DMS79 (cell line): ENCODE results near the gene ALX4.

ENCODE experiments used
- DNase-seq: peaks from one replicate; lab custom pipeline; 2025; lab: John Stamatoyannopoulos, UW

Gene ALX4

DNA sequence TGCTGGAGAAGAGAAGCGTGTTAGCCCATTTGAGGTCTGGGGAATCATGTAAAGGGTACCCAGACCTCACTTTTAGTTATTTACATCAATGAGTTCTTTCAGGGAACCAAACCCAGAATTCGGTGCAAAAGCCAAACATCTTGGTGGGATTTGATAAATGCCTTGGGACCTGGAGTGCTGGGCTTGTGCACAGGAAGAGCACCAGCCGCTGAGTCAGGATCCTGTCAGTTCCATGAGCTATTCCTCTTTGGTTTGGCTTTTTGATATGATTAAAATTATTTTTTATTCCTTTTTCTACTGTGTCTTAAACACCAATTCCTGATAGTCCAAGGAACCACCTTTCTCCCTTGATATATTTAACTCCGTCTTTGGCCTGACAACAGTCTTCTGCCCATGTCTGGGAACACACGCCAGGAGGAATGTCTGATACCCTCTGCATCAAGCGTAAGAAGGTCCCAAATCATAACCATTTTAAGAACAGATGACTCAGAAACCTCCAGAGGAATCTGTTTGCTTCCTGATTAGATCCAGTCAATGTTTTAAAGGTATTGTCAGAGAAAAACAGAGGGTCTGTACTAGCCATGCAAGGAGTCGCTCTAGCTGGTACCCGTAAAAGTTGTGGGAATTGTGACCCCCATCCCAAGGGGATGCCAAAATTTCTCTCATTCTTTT, 65.2 kb downstream of the ALX4 start:
- no peak for DNase-seq

DNA sequence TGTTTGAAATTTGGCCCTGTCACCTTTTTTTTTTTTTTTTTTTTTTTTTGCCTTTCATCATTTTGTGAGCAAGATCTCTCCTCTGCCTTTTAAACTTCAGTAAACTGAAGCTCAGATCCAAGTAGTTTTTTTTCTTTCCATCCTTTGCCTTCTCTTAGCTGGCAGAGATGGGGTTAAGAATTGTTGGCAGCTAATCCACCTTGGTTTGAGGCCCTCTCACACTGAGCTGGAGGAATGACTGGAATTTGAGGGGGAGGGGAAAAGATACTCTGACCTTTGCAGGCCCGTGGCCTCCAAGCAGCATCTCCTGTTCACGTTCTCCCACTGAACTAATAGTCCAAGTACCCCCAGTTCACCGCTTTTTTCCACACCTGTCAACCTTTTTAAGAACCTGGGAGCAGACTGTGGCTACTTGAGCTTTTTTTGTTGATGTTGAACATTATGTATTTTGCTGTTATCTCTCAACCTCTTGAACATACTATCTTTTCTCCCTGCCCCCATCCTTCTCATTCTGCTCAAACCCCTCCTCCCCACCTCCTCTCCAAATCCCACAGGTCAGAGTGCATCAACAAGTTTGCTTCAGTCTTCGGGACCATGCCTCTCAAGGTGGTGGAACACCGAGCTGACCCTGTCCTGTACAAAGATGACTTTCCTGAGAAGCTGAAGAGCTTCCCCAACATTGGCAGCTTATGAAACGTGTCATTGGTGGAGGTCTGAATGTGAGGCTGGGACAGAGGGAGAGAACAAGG, 66.2 kb downstream of the ALX4 start:
- no peak for DNase-seq

DNA sequence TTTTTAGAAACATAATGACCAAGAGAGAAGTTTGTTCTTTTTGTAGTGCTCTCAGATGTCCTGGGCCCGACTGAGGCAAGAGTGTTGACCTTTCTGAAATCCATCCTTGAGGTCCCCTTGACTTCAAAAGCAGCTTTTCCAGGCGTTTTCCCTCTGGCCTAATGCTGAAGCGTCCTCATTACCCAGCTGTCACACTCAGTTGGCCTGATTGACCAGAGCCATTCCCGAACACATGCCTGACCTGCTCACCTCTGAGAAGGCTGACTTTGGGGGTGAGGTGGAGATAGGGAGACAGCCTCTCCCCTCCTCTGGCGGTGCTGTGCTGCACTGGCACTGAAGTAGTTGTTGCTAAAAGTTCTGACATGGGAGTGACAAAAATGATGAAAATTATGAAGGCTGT, 66.9 kb downstream of the ALX4 start:
- DNase-seq = no peak

DNA sequence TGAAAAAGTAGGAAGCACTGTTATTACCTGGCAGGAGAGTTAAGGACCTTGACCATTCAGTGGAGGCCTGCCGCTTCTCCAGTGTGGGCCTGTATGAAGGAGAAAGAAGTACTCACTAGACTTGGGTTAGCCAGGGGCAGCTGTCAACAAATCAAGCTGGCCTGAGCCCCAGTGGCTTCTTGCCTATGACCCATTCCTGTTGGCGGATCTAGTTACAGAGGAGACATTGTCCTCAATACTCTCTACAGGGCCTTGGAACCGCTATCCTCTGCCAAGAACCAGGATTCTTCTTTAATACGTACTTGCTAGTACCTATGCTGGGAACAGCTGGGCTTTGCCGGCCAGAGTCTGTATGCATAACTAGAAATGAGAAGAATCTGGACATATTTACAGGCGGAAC, 68.1 kb downstream of the ALX4 start:
- no peak for DNase-seq

DNA sequence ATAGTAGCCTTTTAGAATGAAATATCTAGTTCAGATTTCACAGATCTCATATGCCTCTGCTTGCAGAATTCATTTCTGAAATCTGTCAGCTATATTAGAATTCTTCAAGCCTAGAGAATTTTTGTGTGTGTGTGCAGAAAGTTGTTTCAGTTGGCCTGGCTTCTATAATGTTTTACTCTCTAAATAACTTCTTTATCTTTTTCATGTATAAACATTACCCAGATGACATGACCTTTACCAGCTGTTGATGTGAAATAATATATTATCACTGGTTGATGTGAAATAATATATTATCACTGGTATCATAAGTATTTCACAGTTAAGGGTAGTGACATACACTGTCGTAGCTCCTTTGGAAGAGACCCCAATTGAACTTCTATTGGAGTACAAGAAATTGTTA, 72.8 kb downstream of the ALX4 start:
- DNase-seq = no peak

DNA sequence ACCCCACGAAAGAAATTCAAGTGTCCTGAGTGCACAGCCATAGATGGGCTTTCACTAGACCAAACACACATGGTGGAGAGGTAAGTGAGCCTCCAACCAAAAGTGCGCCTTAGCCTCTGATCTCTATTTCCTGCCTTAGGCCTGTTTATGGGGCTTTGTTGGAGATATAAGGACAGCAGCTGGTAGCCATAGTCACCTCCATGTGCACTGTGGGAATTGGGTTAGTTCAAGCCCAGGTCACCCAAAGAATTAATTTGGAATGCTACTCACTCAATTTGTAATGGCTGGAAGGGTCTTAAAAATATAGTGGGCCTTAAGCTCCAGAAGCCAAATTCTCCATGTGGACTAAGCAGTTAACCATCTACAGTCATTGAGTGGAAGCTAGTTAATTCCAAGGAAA, 73.6 kb downstream of the ALX4 start:
- no peak for DNase-seq

DNA sequence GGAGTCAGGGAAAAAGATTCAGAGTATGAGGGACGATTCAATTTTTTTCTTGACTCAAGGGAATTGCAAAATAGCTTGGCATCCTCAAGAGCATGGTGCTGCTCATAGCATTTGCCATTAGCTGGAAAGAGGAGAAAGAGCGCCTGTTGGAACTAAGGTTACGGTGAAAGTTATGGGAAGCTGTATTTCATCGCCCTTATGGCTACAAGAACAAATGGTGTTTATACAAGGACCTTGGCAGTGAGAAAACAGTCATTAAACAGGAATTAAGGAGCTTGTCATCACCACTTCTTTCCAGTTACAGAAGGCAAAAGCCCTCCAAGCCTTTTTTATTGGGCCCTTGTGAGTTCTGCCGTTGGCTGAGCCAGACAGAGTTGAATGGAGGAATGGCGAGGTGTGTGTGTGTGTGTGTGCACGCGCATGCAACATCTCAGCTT, 74.2 kb downstream of the ALX4 start:
- DNase-seq = no peak

DNA sequence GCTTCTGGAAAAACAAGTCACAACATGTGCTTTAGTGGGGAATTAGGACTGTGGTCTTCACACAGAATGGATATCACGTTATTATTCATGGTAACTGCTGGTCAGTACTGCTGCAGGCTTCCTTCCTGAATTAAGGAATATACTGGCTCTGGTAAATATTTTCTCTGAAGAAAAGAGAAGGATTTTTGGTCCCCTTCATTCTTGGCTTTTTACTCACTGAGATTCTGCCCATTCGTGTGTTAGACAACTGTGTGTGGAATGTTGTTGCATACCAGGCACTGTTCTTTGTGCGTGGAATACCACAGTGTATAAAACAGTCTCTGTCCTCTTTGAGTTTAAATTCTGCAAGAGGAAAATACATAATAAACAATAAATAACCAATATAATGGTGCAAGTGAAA, 80.3 kb downstream of the ALX4 start:
- DNase-seq = no peak

DNA sequence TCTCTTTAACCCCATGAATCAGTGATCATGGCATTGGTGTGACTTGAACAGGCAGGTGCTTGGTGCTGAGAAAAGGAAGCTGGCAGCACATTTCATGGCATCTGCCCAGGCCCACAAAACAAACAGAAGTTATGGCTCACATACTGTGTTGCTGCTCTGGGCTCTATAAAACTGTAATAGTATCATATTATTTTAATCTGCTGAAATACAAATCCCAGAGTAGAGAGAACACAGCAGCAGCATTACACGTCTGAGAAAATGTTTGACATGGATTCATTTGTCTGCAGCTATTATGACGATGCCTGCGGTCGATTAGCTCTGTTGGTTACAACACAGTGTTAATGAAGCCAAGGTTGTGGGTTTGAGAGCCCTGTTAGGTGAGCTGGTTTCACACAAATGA, 80.8 kb downstream of the ALX4 start:
- DNase-seq = no peak

DNA sequence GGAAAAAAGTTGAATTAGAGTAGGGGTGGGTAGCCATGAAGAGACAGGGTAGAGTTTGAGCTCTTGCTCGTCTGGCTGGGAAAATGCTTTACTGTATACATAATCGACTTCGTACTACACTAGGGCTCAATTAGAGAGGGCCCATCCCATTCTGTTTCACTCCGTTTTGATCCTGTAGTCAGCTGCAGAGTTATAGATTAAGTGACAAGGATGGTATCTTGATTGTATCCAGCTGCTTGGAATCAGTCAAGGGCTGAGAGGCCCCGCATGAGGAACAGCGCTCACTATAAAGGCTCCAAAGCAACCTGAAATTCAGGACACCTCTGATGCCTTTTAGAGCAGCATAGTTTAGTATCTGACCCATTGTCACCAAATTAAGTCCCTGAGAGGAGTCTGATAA, 81.6 kb downstream of the ALX4 start:
- DNase-seq = no peak

DNA sequence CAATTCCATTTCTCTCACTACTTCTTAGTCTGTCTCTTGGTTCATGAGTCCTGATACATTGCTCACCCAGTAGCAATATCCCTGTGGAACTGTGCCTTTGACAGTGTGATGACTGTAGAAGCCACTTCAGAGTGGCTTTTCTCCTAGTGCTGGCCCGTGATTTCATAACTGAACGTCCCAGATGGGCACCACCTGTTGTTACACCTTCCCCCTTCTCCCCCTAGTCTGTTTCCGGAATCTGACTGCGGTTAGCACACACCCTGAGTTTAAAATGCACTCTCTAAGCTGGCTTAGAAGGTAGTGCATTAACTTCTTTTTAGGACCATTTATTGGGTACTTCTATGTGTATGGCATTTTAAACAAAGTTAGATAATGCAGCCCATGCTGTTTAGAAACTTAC, 83.0 kb downstream of the ALX4 start:
- DNase-seq = no peak

DNA sequence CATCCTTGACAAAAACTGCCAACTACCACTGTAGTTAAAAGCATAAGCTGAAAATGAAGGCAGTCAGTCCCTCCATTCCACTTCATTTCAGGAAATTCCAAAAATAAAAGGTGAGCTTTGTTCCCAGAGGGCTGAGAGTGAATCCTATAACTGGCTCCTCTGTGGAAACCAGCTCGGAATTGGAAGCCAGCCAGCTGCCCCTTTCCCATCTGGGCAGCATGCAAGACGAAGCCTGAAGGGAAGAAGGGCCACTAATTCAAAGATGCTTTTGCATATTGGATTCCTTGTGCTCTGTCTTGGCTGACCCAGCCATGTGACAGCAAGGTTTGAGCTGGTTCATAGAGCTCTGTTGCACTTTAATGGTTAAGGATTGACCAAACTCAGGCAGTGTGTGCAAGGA, 83.4 kb downstream of the ALX4 start:
- DNase-seq = no peak

DNA sequence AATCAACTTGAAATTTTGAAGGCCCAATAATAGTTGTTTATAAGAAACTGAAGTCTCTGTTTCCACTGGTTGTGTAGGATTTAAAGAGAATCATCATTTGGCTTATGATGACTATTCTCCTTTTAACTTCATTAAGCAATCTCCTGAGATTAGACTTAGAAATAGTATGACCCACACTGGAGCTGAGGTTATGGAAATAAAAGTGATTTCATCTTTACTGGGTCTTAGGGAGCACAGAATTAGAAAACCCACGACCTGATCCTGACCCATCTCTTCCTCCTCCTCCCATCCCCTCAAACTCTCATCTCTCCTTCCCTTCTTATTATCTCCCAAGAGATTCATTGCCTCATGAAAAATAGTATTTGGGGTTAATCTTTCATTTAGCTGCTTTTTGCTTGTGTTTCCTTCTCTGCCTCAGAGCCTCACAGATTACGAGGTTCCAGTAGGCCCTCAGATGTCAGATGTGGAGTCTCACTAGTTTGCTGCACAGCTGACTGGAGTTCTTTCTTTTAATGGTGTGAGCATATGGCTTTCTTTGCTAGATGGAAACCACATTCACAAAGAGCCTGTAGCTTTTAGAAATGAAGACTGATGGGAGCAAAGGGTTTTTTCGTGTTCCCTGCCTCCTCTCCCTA, 85.0 kb downstream of the ALX4 start:
- no peak for DNase-seq

DNA sequence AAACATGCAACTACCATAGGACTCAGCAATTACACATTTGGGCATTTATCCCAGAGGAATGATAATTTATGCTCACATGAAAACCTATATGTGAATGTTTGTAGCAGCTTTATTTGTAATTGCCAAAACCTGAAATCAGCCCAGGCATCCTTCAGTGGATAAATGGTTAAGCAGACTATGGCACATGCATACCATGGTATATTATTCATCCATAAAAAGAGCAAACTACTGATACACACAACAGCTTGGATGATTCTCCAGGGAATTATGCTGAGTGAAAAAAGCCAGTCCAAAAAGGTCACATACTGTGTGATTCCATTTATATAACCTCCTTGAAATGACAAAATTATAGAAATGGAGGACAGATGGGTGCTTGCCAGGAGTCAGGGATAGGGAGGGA, 86.7 kb downstream of the ALX4 start:
- DNase-seq = no peak

DNA sequence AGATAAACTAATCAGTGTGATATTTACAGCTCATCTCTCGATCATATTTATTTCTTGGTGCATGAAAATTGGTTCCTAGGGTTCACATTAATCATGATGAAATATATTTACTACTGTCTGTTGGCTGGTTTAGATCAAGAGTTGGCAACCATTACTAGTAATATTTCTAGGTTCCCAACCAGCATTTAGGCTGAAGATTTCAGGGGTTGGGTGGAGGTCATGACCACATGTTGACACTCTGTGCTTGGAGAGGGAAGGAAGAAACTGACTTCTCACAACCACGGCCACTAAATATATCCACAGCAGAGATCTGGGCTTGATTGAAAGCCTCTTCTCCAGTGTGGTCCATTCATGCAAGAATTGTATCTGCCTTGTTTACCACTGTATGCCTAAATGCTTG, 87.9 kb downstream of the ALX4 start:
- DNase-seq = no peak

DNA sequence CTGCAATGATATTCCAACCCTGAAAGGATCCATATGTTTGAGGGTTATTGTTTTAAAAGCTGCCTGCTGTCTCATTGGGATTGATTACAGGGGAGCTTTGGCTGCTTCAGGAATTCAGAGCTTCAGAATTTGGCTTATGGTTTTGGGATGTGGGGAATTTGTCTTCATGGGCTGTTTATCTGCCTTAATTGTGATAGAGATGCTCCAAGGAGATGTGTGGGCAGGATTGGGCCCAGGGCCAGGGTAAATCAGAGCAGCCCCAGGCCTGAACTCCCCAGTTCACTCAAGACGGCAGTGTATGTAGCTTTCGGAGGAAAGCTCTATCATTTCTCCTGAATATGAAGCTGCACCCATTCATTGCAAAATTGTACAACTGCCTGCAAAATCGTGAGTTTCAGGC, 88.5 kb downstream of the ALX4 start:
- no peak for DNase-seq

DNA sequence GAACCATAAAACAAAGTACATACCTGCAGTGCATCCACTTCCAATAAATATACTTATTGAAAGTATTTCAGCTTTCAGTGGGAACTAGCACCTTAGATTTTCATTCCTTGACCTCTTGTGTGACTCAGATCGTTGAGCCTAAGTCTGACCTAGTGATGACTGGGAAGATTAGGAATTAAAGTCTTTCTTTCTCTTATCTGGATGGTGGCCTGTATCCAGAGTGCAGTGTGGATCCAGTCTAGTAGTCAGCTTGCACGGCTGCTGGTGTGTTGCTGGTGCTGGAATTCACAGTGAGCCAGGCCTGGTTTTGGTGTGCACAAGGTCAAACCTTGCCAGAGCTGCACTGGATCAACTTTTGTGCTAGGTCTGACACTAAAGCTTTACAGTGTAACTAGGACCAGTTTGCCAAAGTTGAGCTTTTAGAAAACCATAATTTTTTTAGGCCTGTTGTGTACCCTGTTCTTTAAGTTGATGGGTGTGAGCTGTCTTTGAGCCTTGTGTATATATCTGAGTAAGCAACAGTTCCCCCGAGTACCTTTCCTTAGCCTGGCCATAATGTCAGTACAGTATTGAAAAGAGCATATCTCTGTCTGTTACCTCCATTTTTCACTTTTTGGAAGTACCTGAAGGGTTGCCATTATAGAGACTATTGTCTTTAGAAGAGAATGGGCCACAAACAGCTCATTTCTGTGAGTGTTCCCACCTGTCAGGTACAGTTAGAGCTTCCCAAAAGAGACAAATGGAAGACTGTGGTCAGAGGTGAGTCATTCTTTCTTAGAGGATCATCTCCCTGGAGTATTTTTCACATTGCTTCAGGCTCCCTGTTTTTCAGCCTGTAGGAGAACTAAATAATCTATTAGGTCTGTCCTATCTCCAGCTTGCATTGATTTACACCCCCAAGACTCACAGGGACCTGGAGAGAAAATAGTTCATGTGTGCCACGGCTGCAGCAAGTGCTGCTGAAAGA, 89.8 kb downstream of the ALX4 start:
- DNase-seq = no peak

DNA sequence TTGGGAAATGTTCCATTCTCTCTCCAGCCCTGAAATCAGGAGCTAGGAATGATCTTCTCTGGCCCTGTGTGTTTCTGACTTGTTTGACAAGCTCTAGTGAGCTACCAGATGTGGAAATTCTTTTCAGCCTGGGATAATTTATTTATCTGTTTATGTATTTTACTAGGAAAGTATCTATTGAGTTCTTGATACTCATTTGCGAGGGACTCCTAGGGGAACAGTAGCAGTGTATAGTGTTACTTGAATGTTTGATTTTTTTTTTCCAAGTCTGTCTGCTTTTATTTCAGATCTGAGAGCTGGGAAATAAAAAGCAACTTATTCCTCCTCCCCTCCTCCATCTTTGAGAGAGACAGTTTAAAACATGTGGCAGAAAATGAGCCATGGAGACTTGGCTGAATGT, 92.5 kb downstream of the ALX4 start:
- no peak for DNase-seq

DNA sequence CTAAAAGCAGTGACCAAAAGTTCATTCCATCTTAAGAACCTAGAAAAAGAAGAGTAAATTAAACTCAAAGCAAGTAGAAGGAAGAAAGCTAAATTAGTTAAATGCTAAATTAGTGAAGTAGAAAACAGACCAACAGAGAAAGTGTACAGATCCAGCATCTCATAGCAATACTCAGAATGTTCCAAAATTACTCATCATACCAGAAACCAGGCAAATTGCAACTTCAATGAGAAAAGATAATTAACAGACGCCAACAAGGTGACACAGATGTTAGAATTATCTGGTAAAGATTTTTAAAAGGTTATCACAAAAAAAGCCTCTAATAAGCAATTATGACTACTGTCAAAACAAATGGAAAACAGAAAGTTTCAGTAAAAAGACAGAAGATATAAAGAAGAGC, 96.8 kb downstream of the ALX4 start:
- DNase-seq = no peak

DNA sequence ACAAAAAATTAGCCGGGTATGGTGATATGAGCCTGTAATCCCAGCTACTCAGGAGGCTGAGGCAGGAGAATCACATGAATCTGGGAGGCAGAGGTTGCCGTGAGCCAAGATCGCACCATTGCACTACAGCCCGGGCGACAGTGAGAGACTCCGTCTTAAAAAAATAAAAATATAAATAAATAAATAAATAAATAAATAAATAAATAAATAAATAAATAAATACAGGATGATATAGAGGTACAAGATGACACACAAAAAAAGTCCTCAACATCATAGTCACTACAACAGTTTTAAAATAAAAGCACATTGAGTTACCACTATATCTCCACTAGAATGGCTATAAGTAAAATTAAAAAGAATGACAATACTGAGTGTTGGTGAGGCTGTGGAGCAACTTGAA, 97.8 kb downstream of the ALX4 start:
- DNase-seq = no peak
